Subcutaneous adipose tissue (tissue), 4 donors: ENCODE measurements around the gene RTN4IP1. TPM values are rescaled to one million over a fixed set of nuclear protein-coding genes. Genes with fewer than 3 reads are reported as not detected.

Experiments
- total RNA-seq, 4 donors: library from RNA; depleted of rRNA; stranded (reverse); fragments of >200 nt; gene quantifications; one replicate each; pipeline ENCODE4 v1.1.0, GENCODE V29; 2016
- TF ChIP-seq, protein P1 (sequence below): fragments of 450-650 bp; IDR thresholded peaks from one replicate; pipeline ENCODE4 v1.5.1; 2016; ENCODE audit warnings: low read depth, mild to moderate bottlenecking, control low read depth, antibody characterized with exemption, moderate library complexity

The RTN4IP1 gene
- total RNA-seq, 4 donors from 2014 or later, result 2.9 to 8.6 (median 3.4) TPM

DNA sequence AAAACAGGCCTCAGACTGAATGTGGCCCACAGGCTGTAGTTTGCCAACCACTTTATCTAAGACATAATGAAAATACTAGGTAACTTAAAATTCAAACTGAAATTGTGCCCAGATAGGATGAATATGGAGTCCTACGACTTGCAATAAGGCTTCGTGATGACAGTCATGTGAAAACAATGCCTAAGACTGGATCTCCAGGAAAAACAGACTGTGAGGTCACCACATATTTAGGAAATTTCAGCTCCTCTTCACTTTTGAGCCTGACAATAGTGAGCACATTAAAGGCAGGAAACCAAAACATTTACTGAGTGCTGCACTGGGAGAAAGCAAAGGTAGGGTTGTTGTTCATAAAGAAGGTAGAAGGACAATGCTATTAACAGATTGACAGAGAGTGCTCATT, 50.0 kb downstream of the RTN4IP1 start:
- TF ChIP-seq, protein P1, sequence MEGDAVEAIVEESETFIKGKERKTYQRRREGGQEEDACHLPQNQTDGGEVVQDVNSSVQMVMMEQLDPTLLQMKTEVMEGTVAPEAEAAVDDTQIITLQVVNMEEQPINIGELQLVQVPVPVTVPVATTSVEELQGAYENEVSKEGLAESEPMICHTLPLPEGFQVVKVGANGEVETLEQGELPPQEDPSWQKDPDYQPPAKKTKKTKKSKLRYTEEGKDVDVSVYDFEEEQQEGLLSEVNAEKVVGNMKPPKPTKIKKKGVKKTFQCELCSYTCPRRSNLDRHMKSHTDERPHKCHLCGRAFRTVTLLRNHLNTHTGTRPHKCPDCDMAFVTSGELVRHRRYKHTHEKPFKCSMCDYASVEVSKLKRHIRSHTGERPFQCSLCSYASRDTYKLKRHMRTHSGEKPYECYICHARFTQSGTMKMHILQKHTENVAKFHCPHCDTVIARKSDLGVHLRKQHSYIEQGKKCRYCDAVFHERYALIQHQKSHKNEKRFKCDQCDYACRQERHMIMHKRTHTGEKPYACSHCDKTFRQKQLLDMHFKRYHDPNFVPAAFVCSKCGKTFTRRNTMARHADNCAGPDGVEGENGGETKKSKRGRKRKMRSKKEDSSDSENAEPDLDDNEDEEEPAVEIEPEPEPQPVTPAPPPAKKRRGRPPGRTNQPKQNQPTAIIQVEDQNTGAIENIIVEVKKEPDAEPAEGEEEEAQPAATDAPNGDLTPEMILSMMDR, result no peak

DNA sequence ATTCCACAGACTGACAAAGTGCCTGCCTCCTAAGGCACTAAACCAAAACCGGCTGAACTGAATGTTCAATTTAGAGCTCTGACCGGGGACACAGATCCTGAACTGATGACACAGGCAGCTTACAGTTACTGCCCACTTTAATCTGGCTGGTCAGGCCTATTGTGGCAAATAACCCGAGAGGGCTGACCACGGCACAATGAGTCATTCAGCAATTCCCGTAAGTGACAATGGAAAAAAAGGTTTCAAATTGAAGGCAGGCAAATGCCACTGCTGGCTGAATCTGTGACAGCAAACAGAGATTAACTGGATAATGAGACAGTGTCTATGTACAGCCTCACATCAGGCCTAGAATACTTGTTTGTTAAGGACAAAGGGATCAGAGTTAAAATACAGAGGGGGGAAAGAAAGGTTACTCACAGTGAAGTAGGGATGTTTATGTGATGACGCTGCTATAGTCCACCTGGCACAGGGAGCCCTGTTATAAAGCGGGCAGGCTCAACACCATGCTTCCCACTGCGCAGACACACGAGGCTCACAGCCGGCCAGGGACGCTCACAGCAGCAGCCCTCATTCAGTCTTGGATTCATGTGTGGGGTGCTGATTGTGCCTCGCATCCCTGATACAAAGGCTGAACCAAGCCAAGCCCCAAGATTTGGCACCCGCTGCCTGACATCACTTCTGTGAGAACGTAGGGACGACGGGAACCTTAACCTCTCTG, 54.4 kb downstream of the RTN4IP1 start:
- TF ChIP-seq, protein P1, result no peak

DNA sequence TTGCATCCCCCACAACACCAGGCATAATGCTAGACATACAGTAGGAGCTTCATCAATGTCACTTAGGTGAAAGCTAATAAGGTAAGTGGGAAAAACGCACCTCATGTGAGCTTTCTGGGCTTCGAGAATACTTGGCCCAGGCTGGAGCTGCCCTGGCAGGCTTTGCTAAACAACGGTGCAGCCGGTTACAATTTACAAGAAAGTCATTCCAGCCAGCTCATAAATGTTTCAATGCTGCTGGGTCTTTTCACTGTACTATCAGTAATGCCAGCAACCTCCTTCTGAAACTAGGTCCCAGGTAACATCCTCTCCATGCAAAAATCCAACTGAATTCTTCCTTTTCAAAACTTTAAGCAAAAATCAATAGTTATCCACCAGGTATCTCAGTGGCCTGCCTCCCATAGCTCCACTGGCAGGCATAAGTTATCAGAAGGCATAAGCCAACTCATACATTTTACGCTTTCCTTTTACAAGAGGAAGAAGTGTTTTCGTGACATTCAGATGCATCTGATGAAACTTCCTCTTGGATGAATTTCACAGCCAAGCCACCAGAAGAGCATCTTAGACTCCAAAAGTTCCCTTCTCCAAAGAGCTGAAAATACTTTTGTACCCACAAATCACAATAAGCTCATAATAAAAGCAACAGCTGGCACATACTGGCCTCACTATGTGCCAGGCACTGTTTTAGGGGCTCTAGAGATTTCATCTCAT, 56.3 kb downstream of the RTN4IP1 start:
- TF ChIP-seq, protein P1, result no peak

DNA sequence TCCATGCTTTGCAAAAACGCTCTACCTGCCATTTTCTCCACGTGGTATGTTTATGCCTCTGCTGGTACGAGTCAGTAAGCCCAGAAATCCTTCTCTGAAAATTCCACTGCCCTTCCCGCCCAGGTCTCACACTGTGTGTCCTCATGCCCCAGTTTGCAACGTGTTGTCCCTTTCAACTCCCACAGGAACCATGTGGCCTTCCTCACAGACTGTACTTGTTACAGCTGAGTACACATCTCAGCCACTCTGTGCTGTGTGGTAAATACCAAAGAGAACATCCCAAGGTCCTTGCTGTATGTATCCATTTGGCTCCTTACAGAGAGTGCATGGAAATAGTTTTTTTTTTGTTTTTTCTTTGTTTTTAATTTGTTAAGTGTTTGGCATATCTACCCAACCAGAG, 56.9 kb downstream of the RTN4IP1 start:
- TF ChIP-seq, protein P1, result no peak

DNA sequence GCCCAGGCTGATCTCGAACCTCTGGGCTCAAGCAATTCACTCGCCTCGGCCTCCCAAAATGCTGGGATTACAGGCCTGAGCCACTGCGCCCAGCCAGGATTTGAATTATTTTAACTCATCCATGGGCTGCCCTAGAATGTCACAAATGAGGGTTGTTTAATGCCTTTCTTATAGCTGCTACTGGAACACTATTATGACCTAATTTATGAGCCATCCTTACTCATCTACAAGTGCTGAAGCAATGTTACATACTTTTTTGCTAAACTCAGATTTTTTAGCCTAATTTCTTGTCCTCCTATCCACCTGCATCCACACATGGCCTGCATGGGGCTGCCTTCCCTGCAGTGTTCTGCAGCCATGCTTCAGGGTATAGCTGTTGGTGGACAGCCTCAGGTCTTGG, 59.9 kb downstream of the RTN4IP1 start:
- TF ChIP-seq, protein P1, result no peak

DNA sequence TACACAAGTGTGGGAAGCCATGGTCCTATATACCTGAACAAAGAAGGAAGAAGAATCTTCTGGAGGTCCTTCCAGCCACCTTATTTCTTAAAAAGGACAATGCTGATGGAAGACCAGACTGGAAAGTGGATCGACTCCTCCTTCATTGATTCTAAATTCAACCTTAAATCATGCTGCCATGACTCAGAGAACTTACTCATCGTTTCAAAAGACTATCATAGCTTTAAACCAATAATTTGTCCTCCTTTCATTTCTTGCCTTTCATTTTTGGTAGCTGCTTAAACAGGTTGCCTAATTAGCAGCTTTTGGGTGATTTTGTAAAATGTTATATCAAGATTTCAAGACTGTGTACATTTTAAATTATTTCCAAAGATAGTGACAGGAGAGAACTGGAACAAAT, 60.8 kb downstream of the RTN4IP1 start:
- TF ChIP-seq, protein P1, result no peak

DNA sequence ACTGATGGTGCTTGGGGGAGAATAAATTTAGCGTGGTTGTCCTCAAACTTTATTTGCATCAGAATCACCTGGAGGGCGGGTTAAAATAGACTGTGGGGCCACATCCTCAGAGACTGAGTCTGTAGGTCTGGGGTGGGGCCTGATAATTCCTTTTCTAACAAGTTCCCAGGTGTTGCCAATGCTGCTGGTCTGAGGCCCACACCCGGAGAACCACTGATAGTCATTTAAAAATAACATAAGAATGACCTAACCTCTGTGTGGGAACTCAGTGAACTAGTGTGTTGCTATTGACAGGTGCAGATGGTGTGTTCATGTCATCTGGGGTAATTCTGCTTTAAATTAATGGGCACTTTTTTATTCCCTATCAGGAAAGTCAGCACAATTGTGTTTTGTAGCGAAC, 64.8 kb downstream of the RTN4IP1 start:
- TF ChIP-seq, protein P1, result no peak
